Ureter (tissue), 1 donor: ENCODE data around the gene UQCRH. TPM values are rescaled to one million over a fixed set of nuclear protein-coding genes. Genes with fewer than 3 reads are reported as not detected.

Experiments
- total RNA-seq: library from RNA; stranded (reverse); gene quantifications from one replicate; pipeline ENCODE4 v1.2.4, GENCODE V29; 2023
- donor health status: DM: yes; HTN: yes; CAD: no.

The UQCRH gene
- total RNA-seq, 1 donor from 2014 or later = 213 TPM

Other genes with a start within 250 kb of the UQCRH start
- 55.8 TPM for gene PIK3R3, start 171.1 kb upstream of the UQCRH start, total RNA-seq
- gene TSPAN1, start 128.6 kb upstream of the UQCRH start, total RNA-seq = 144 TPM
- gene P3R3URF, start 127.2 kb upstream of the UQCRH start, total RNA-seq = not detected
- 99.6 TPM for gene POMGNT1, start 105.3 kb upstream of the UQCRH start, total RNA-seq
- gene LURAP1, start 100.4 kb upstream of the UQCRH start, total RNA-seq = 8.5 TPM
- gene RAD54L, start 55.9 kb upstream of the UQCRH start, total RNA-seq = 0.39 TPM
- 76.6 TPM for gene LRRC41, start 82 bp upstream of the UQCRH start, total RNA-seq
- 45.0 TPM for gene NSUN4, start 37.1 kb downstream of the UQCRH start, total RNA-seq
- 62.9 TPM for gene FAAH, start 90.6 kb downstream of the UQCRH start, total RNA-seq
- not detected for gene DMBX1, start 186.1 kb downstream of the UQCRH start, total RNA-seq
- gene KNCN, start 247.9 kb downstream of the UQCRH start, total RNA-seq = not detected